NCI-H82 treated with DMSO at 0.1 percent for 48 hours (cell line): ENCODE results near the gene TPTE2.
A peak's percentile ranks its signal among the peaks of the same experiment; 100 is the strongest.
"Not testable (repeated sequence)": the region's sequence is repeated elsewhere in the genome, so short reads cannot be mapped to it uniquely, and the experiment has no call there.

Experiments
- DNase-seq: peaks from one replicate; lab custom pipeline; 2025; ENCODE audit not compliant: unreplicated experiment; lab: John Stamatoyannopoulos, UW

Gene TPTE2

GRCh38 chr13:19567820-19568534 is 6.6 kb upstream of the TPTE2 start:
- DNase-seq: no peak

- DNase-seq: no peak
Measured at GRCh38 chr13:19561585-19561984, 253 bp upstream of the TPTE2 start.

GRCh38 chr13:19560672-19561071 is 660 bp downstream of the TPTE2 start:
- DNase-seq: not testable (repeated sequence)

- DNase-seq: not testable (repeated sequence)
Measured at GRCh38 chr13:19559739-19560138, 1.6 kb downstream of the TPTE2 start.

GRCh38 chr13:19557287-19557686 is 4.0 kb downstream of the TPTE2 start:
- not testable (repeated sequence) for DNase-seq

- DNase-seq: not testable (repeated sequence)
Measured at GRCh38 chr13:19549245-19549644, 12.1 kb downstream of the TPTE2 start.

- DNase-seq: not testable (repeated sequence)
Measured at GRCh38 chr13:19525634-19526033, 35.7 kb downstream of the TPTE2 start.

GRCh38 chr13:19519049-19519448 is 42.3 kb downstream of the TPTE2 start:
- no peak for DNase-seq

- not testable (repeated sequence) for DNase-seq
Measured at GRCh38 chr13:19507623-19508022, 53.7 kb downstream of the TPTE2 start.

GRCh38 chr13:19460126-19460525 is 101.2 kb downstream of the TPTE2 start:
- not testable (repeated sequence) for DNase-seq

- peak; percentile 37 for DNase-seq
Measured at GRCh38 chr13:19439056-19439686, 122.2 kb downstream of the TPTE2 start.

GRCh38 chr13:19437780-19438179 is 123.6 kb downstream of the TPTE2 start:
- DNase-seq: not testable (repeated sequence)

- not testable (repeated sequence) for DNase-seq
Measured at GRCh38 chr13:19422236-19422635, 139.1 kb downstream of the TPTE2 start.

GRCh38 chr13:19412494-19412893 is 148.8 kb downstream of the TPTE2 start:
- not testable (repeated sequence) for DNase-seq

- not testable (repeated sequence) for DNase-seq
Measured at GRCh38 chr13:19382746-19383511, 178.4 kb downstream of the TPTE2 start.

GRCh38 chr13:19382111-19382510 is 179.2 kb downstream of the TPTE2 start:
- no peak for DNase-seq
